Measurements from ENCODE around the gene SLC2A2.

The SLC2A2 gene

GRCh38 chr3:171061749-171062148 is 35.2 kb upstream of the SLC2A2 start:
- TF ChIP-seq, protein P1, sequence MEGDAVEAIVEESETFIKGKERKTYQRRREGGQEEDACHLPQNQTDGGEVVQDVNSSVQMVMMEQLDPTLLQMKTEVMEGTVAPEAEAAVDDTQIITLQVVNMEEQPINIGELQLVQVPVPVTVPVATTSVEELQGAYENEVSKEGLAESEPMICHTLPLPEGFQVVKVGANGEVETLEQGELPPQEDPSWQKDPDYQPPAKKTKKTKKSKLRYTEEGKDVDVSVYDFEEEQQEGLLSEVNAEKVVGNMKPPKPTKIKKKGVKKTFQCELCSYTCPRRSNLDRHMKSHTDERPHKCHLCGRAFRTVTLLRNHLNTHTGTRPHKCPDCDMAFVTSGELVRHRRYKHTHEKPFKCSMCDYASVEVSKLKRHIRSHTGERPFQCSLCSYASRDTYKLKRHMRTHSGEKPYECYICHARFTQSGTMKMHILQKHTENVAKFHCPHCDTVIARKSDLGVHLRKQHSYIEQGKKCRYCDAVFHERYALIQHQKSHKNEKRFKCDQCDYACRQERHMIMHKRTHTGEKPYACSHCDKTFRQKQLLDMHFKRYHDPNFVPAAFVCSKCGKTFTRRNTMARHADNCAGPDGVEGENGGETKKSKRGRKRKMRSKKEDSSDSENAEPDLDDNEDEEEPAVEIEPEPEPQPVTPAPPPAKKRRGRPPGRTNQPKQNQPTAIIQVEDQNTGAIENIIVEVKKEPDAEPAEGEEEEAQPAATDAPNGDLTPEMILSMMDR (conservative IDR thresholded peaks at IDR 0.05; ENCODE audit: control insufficient read depth, insufficient read depth, low read depth, low read length): no peak
- no peak overlapping the region for H3K4me3 ChIP-seq (ENCODE audit: control insufficient read depth, low read depth, low read length)
- no peak for DNase-seq (ENCODE audit: low read depth)

- H3K4me3 ChIP-seq (ENCODE audit: control insufficient read depth, low read depth, low read length): no peak overlapping the region
- TF ChIP-seq, protein P1 (conservative IDR thresholded peaks at IDR 0.05; ENCODE audit: control insufficient read depth, insufficient read depth, low read depth, low read length): no peak
- DNase-seq (ENCODE audit: low read depth): no peak
Observed at GRCh38 chr3:171059978-171060377, 33.5 kb upstream of the SLC2A2 start.

- DNase-seq (ENCODE audit: low read depth): no peak
- TF ChIP-seq, protein P1 (conservative IDR thresholded peaks at IDR 0.05; ENCODE audit: control insufficient read depth, insufficient read depth, low read depth, low read length): no peak
Observed at GRCh38 chr3:171058873-171059603, 32.5 kb upstream of the SLC2A2 start.

DNA sequence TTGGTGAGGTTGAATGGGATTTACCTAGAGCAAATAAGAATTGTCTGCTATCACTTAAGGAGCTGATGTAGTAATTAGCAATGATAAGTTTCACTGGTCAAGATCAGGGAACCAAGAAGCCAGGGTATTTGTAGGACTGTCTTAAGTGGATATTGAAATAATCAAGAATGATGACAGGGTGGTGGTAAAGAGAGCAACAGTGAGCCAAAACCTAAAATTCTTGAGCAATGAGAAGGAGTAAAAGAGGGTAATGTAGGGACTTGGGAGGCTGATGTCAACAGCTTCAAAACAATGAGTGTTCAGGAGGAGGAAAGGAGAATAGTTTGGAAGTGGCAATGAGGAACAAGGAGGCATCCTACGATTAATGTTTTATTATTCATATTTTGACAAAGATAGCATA is 31.5 kb upstream of the SLC2A2 start:
- H3K4me3 ChIP-seq (ENCODE audit: control insufficient read depth, low read depth, low read length): no peak overlapping the region
- TF ChIP-seq, protein P1 (conservative IDR thresholded peaks at IDR 0.05; ENCODE audit: control insufficient read depth, insufficient read depth, low read depth, low read length): no peak
- peak; percentile 77 for DNase-seq (ENCODE audit: low read depth)

More at GRCh38 chr3:171058873-171059603, 32.5 kb upstream of the SLC2A2 start:
- H3K4me3 ChIP-seq (ENCODE audit: control insufficient read depth, low read depth, low read length): no peak overlapping the region

DNA sequence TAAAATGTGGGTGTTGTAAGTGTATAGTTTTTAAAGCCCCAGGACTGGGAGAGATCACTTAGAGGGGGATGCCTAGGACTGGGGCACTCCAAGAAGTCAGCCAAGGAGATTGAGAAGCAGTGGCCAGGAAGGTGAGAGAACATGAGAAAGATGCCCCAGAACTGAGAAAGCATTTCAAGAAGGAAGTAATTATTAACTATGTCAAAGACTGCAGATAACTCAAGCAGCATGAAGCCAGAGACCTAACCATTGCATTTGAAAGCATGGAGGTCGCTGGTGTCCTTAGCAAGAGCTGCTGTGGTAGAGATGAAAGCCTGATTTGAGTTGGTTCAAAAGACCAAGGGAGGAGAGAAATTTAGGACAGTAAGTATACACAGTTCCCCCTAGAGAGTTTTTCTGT is 30.6 kb upstream of the SLC2A2 start:
- H3K4me3 ChIP-seq (ENCODE audit: control insufficient read depth, low read depth, low read length): no peak overlapping the region
- DNase-seq (ENCODE audit: low read depth): no peak
- TF ChIP-seq, protein P1 (conservative IDR thresholded peaks at IDR 0.05; ENCODE audit: control insufficient read depth, insufficient read depth, low read depth, low read length): no peak

- H3K4me3 ChIP-seq (ENCODE audit: control insufficient read depth, low read depth, low read length): no peak overlapping the region
- DNase-seq (ENCODE audit: low read depth): peak; percentile 75
- TF ChIP-seq, protein P1 (conservative IDR thresholded peaks at IDR 0.05; ENCODE audit: control insufficient read depth, insufficient read depth, low read depth, low read length): no peak
Observed at GRCh38 chr3:171056528-171056927, 30.0 kb upstream of the SLC2A2 start.

Data from fibroblast of mammary gland (primary cell).